Neural progenitor cell (in vitro differentiated cells): ENCODE results near the gene HOXB9. TPM values are rescaled to one million over a fixed set of nuclear protein-coding genes. Genes with fewer than 3 reads are reported as not detected.

Experiments used
- DNase-seq: peaks from one replicate; pipeline ENCODE4 v3.0.0-alpha.2; 2016; ENCODE audit warnings: low spot score
- H2AFZ ChIP-seq: fragments of 200-600 bp; sonication (generic); replicated peaks from 2 replicates; pipeline ENCODE4 v1.6.1; 2016; ENCODE audit warnings: antibody characterized with exemption
- H3F3A ChIP-seq: fragments of 200-600 bp; sonication (generic); 2 replicates; pipeline ENCODE4 v1.6.1; 2016; ENCODE audit warnings: antibody characterized with exemption, low read depth
- H3K27ac ChIP-seq: fragments of 200-600 bp; sonication (generic); 2 replicates; pipeline ENCODE4 v1.5.1; 2016; ENCODE audit warnings: mild to moderate bottlenecking
- H3K27me3 ChIP-seq: fragments of 200-600 bp; sonication (generic); 2 replicates; pipeline ENCODE4 v1.6.1; 2016; ENCODE audit warnings: mild to moderate bottlenecking, moderate library complexity
- H3K36me3 ChIP-seq: fragments of 200-600 bp; sonication (generic); 2 replicates; pipeline ENCODE4 v1.5.1; 2016
- H3K4me1 ChIP-seq: fragments of 200-600 bp; sonication (generic); 2 replicates; pipeline ENCODE4 v1.6.1; 2016; ENCODE audit warnings: mixed run types
- H3K4me2 ChIP-seq: fragments of 200-600 bp; sonication (generic); 2 replicates; pipeline ENCODE4 v1.6.1; 2016
- H3K4me3 ChIP-seq: fragments of 200-600 bp; sonication (generic); 2 replicates; pipeline ENCODE4 v1.5.1; 2016
- H3K79me2 ChIP-seq: fragments of 200-600 bp; sonication (generic); 2 replicates; pipeline ENCODE4 v1.6.1; 2016; ENCODE audit warnings: low read depth
- H3K9ac ChIP-seq: fragments of 200-600 bp; sonication (generic); 2 replicates; pipeline ENCODE4 v1.6.1; 2016
- H3K9me3 ChIP-seq: fragments of 200-600 bp; sonication (generic); 2 replicates; pipeline ENCODE4 v1.5.1; 2016; ENCODE audit warnings: low read depth
- H4K20me1 ChIP-seq: fragments of 200-600 bp; sonication (generic); 2 replicates; pipeline ENCODE4 v1.6.1; 2016; ENCODE audit warnings: low read depth
- H3K27ac Mint-ChIP-seq: 3 replicates; pipeline ENCODE4 v1.8.0; 2021; ENCODE audit warnings: mixed read lengths
- H3K27me3 Mint-ChIP-seq: 2 replicates; pipeline ENCODE4 v1.8.0; 2022; ENCODE audit warnings: low read depth, mild to moderate bottlenecking, inconsistent platforms, moderate library complexity, mixed read lengths; ENCODE audit not compliant: insufficient read depth
- H3K36me3 Mint-ChIP-seq: 3 replicates; pipeline ENCODE4 v1.8.0; 2021; ENCODE audit warnings: mixed read lengths
- H3K4me1 Mint-ChIP-seq: 3 replicates; pipeline ENCODE4 v1.8.0; 2021; ENCODE audit warnings: mixed read lengths
- H3K4me3 Mint-ChIP-seq: 3 replicates; pipeline ENCODE4 v1.8.0; 2021; ENCODE audit warnings: mild to moderate bottlenecking, moderate library complexity, mixed read lengths
- H3K9me3 Mint-ChIP-seq: 3 replicates; pipeline ENCODE4 v1.8.0; 2020; ENCODE audit warnings: mixed read lengths
- EZH2 ChIP-seq: fragments of 200-600 bp; sonication (generic); IDR thresholded peaks from 2 replicates; pipeline ENCODE4 v1.6.1; 2017; ENCODE audit warnings: antibody characterized with exemption, mild to moderate bottlenecking, moderate library complexity
- EZH2phosphoT487 ChIP-seq: fragments of 200-600 bp; sonication (generic); IDR thresholded peaks from 2 replicates; pipeline ENCODE4 v1.6.1; 2017; ENCODE audit warnings: antibody characterized with exemption
- total RNA-seq: library from RNA; depleted of rRNA; stranded (reverse); fragments of >200 nt; gene quantifications from 2 replicates; pipeline ENCODE4 v1.2.3, GENCODE V29; 2015; ENCODE audit warnings: low replicate concordance
- TF ChIP-seq, protein P1 (sequence below): fragments of 200-600 bp; sonication (generic); IDR thresholded peaks from 2 replicates; pipeline ENCODE4 v1.5.1; 2017; ENCODE audit warnings: antibody characterized with exemption, mild to moderate bottlenecking

HOXB9 gene
- total RNA-seq, 1 donor from 2014 or later: not detected

DNA sequence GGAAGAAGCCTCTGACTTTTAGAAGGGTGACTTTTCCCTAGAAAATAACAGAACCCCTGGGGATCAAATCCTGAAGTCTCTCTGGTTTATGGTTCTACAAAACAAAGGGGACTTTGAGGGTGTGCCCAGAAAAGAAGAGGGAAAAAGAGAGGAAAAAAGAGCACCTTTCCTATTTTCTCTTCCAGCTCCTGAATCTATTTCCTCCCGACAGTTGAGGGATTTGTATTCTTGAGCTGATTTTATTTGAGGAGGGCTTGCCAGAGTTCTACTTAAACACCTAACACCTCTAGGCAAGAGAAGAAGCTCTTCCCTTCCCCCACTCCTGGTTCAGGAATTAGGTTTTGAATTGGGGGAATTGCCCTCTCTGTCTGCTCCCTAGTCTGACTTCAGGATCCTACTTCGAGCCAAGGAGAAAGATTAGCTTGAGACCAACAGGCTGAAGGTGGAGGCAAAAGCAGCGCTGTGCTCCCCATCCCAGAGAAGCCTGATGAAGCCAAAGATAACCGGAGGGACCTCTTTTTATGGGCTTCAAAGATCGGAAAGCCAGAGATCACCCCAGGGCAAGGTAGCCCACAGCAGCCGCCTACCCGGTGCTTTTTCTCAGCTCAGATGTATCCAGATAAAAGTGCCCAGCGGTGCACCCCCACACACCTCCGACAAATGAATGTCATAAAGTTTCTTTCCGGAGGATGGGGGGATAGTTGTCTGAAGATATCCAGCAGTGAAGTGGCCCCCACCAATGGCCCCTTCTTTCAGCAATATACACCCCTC is 36.9 kb downstream of the HOXB9 start:
- no peak overlapping the region for H3K4me2 ChIP-seq
- no peaks in the 10 kb centered on the region for H3K9me3 ChIP-seq
- H3K36me3 ChIP-seq: no peaks in the 10 kb centered on the region
- H3K4me3 Mint-ChIP-seq: peak overlapping the region; percentile 58
- H3K4me1 ChIP-seq: no peaks in the 10 kb centered on the region
- H3F3A ChIP-seq: no peaks in the 10 kb centered on the region
- H3K9me3 Mint-ChIP-seq: peaks cover 11% of the 10 kb centered on the region
- no peak overlapping the region for H3K27ac ChIP-seq
- H3K27ac Mint-ChIP-seq: no peak overlapping the region
- no peak overlapping the region for H3K4me3 ChIP-seq
- no peaks in the 10 kb centered on the region for H3K79me2 ChIP-seq
- H2AFZ ChIP-seq: no peak overlapping the region
- peaks cover 100% of the 10 kb centered on the region for H3K27me3 ChIP-seq
- no peak for DNase-seq
- H3K4me1 Mint-ChIP-seq: peaks cover 11% of the 10 kb centered on the region
- peaks cover 97% of the 10 kb centered on the region for H3K27me3 Mint-ChIP-seq
- H4K20me1 ChIP-seq: peaks cover 92% of the 10 kb centered on the region
- no peaks in the 10 kb centered on the region for H3K36me3 Mint-ChIP-seq
- no peak overlapping the region for H3K9ac ChIP-seq
- TF ChIP-seq EZH2: peak; percentile 12
- no peak for TF ChIP-seq EZH2phosphoT487

DNA sequence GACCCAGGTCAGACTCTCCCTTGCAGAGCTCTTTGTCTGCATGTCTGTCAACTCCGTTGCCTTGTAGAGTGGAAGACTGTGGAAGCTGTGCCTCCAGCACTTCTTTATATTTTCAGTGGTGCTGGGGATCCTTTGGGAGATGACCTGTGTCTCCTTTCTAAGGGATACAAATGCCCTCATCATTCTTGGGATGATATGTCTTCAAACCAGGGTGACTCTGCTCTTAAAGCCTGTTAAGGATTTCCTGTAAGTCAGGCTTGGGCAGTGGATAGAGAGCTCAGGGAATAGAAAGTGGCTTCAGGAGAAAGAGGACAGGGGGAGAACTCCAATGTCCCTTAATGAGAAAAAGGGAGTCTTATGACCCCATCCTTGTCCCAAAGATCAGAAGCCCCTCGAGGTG is 37.6 kb downstream of the HOXB9 start:
- H3K27ac Mint-ChIP-seq: no peak overlapping the region
- Histone ChIP-seq H3K4me2 (no peak overlapping the region), H3K79me2 (no peaks in the 10 kb centered on the region)

DNA sequence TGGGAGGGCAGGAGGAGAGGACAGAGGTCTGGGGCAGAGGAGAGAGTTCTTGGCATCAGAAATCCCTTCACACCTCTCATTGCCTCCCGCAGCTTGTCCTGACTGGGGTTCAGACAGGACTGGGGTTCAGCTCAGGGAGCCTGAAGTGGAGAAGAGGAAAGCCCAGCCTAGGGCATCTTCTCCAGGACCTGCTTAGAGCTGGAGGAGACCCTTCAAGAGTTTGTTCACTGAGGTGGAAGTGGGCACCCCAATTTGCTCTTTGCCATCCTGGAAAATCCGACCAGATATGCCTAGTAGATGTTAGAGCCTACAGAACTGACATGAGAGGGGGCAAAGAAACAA is 38.1 kb downstream of the HOXB9 start:
- Mint-ChIP-seq H3K9me3 (peaks cover 14% of the 10 kb centered on the region), H3K4me3 (no peak overlapping the region)
- no peaks in the 10 kb centered on the region for H3K4me1 ChIP-seq

More for the DNA sequence above, 37.6 kb downstream of the HOXB9 start:
- DNase-seq: no peak
- Mint-ChIP-seq H3K4me3 (peak overlapping the region; percentile 3), H3K9me3 (peaks cover 11% of the 10 kb centered on the region), H3K36me3 (no peaks in the 10 kb centered on the region), H3K4me1 (peaks cover 8% of the 10 kb centered on the region), H3K27me3 (peaks cover 97% of the 10 kb centered on the region)
- H3K9me3 ChIP-seq: no peaks in the 10 kb centered on the region
- H3F3A ChIP-seq: no peaks in the 10 kb centered on the region
- peaks cover 94% of the 10 kb centered on the region for H4K20me1 ChIP-seq
- no peak overlapping the region for H3K27ac ChIP-seq
- H3K9ac ChIP-seq: no peak overlapping the region
- H3K36me3 ChIP-seq: no peaks in the 10 kb centered on the region
- TF ChIP-seq EZH2 (peak; percentile 9), EZH2phosphoT487 (no peak)
- peaks cover 100% of the 10 kb centered on the region for H3K27me3 ChIP-seq
- H2AFZ ChIP-seq: no peak overlapping the region
- H3K4me1 ChIP-seq: no peaks in the 10 kb centered on the region
- H3K4me3 ChIP-seq: no peak overlapping the region

DNA sequence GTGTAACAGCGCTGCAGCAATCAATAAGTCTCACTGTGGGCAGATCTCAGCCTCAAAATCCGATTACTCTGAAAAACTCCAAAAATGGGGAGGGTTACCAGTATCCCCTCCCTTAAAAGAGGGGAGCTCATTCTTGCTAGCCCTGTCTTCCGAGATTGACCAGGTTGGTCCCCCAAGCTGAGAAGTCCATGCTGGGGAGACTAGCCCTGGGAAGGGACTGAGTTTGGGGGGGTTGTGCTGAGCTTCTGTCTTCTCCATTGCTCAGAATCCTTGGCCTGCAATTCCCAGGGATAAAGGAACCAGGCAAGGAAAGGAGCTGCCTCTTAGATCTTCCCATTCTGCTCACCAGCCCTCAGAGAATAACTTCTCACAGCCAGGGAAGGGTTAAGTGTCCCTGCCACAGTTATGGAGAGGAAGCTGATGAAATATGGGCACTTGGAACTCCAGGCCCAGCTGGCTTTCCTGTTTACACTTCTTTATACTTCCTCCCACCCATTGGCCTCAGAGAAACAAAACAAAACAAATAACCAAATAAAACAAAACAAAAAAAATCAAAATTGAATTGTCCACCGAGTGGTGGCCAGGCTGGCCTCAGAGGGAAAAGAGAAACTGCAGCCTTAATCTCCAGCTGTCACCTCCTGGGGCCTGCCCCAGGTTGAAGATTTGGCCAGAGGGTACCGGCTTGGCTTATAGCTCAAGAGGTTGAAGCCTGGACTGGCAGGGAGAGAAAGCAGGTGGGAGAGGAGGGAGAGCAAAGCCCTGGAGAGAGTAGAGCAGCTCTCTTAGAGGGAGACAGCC is 38.7 kb downstream of the HOXB9 start:
- H3F3A ChIP-seq: no peaks in the 10 kb centered on the region
- H3K27me3 ChIP-seq: peaks cover 100% of the 10 kb centered on the region
- no peaks in the 10 kb centered on the region for H3K36me3 Mint-ChIP-seq
- no peak for TF ChIP-seq EZH2
- TF ChIP-seq, protein P1, sequence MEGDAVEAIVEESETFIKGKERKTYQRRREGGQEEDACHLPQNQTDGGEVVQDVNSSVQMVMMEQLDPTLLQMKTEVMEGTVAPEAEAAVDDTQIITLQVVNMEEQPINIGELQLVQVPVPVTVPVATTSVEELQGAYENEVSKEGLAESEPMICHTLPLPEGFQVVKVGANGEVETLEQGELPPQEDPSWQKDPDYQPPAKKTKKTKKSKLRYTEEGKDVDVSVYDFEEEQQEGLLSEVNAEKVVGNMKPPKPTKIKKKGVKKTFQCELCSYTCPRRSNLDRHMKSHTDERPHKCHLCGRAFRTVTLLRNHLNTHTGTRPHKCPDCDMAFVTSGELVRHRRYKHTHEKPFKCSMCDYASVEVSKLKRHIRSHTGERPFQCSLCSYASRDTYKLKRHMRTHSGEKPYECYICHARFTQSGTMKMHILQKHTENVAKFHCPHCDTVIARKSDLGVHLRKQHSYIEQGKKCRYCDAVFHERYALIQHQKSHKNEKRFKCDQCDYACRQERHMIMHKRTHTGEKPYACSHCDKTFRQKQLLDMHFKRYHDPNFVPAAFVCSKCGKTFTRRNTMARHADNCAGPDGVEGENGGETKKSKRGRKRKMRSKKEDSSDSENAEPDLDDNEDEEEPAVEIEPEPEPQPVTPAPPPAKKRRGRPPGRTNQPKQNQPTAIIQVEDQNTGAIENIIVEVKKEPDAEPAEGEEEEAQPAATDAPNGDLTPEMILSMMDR: no peak
- no peak for TF ChIP-seq EZH2phosphoT487
- H3K4me2 ChIP-seq: no peak overlapping the region
- H3K4me3 ChIP-seq: no peak overlapping the region
- H2AFZ ChIP-seq: no peak overlapping the region
- H3K4me1 ChIP-seq: no peaks in the 10 kb centered on the region
- peaks cover 14% of the 10 kb centered on the region for H3K9me3 Mint-ChIP-seq
- H3K36me3 ChIP-seq: no peaks in the 10 kb centered on the region
- H3K9me3 ChIP-seq: no peaks in the 10 kb centered on the region
- no peak for DNase-seq
- no peak overlapping the region for H3K4me3 Mint-ChIP-seq
- peaks cover 97% of the 10 kb centered on the region for H3K27me3 Mint-ChIP-seq
- H3K4me1 Mint-ChIP-seq: peaks cover 4% of the 10 kb centered on the region
- H3K27ac Mint-ChIP-seq: no peak overlapping the region
- H4K20me1 ChIP-seq: peaks cover 93% of the 10 kb centered on the region
- H3K79me2 ChIP-seq: no peaks in the 10 kb centered on the region
- no peak overlapping the region for H3K9ac ChIP-seq
- H3K27ac ChIP-seq: no peak overlapping the region

More for the DNA sequence above, 38.1 kb downstream of the HOXB9 start:
- no peak overlapping the region for H3K9ac ChIP-seq
- no peak overlapping the region for H3K4me3 ChIP-seq
- H3K79me2 ChIP-seq: no peaks in the 10 kb centered on the region
- no peak overlapping the region for H2AFZ ChIP-seq
- Mint-ChIP-seq H3K4me1 (peaks cover 6% of the 10 kb centered on the region), H3K36me3 (no peaks in the 10 kb centered on the region), H3K27ac (no peak overlapping the region), H3K27me3 (peaks cover 97% of the 10 kb centered on the region)
- H3K4me2 ChIP-seq: no peak overlapping the region
- no peaks in the 10 kb centered on the region for H3K36me3 ChIP-seq
- H3K27ac ChIP-seq: no peak overlapping the region
- H3K27me3 ChIP-seq: peaks cover 100% of the 10 kb centered on the region
- no peaks in the 10 kb centered on the region for H3F3A ChIP-seq
- H4K20me1 ChIP-seq: peaks cover 93% of the 10 kb centered on the region
- no peak for TF ChIP-seq EZH2
- TF ChIP-seq, protein P1: no peak
- no peak for TF ChIP-seq EZH2phosphoT487
- DNase-seq: no peak
- no peaks in the 10 kb centered on the region for H3K9me3 ChIP-seq
